Spleen (tissue), 7 donors: ENCODE measurements around the gene AGFG1.

Experiments
- POLR2A ChIP-seq, 3 donors: fragments of 450-650 bp; IDR thresholded peaks; one replicate each; pipeline ENCODE4 v1.5.1; 2017; ENCODE audit warnings: antibody characterized with exemption in 3 of 3, mild to moderate bottlenecking in 1 of 3
- POLR2AphosphoS5 ChIP-seq, 3 donors: sonication (generic); formaldehyde crosslinking; IDR thresholded peaks; one replicate each; pipeline ENCODE4 v1.5.1; 2017; ENCODE audit warnings: antibody characterized with exemption in 3 of 3
- TF ChIP-seq, protein P1 (sequence below), 11 experiments: fragments of 200-600 bp in 7 of 11; fragments of 450-650 bp in 4 of 11; sonication (generic) in 4 of 11; IDR thresholded peaks in 8 of 11; conservative IDR thresholded peaks in 3 of 11; 1 replicate in 7 of 11; 2 replicates in 4 of 11; pipeline versions ENCODE4 v1.4.0 to v1.8.0; 2016 to 2021; ENCODE audit warnings: antibody characterized with exemption in 11 of 11, inconsistent platforms in 4 of 11, mild to moderate bottlenecking in 1 of 11
- donor health status: DM: no; HTN: no; CAD: no; lungs with moderate emphysema.
- donor health status: DM: no; HTN: no; CAD: no.
- donor health status: DM: no; HTN: no; CAD: no.

- TF ChIP-seq POLR2AphosphoS5 (IDR thresholded peaks at IDR 0.05) (no peak), POLR2A (IDR thresholded peaks at IDR 0.05) (no peak)
- TF ChIP-seq, protein P1, sequence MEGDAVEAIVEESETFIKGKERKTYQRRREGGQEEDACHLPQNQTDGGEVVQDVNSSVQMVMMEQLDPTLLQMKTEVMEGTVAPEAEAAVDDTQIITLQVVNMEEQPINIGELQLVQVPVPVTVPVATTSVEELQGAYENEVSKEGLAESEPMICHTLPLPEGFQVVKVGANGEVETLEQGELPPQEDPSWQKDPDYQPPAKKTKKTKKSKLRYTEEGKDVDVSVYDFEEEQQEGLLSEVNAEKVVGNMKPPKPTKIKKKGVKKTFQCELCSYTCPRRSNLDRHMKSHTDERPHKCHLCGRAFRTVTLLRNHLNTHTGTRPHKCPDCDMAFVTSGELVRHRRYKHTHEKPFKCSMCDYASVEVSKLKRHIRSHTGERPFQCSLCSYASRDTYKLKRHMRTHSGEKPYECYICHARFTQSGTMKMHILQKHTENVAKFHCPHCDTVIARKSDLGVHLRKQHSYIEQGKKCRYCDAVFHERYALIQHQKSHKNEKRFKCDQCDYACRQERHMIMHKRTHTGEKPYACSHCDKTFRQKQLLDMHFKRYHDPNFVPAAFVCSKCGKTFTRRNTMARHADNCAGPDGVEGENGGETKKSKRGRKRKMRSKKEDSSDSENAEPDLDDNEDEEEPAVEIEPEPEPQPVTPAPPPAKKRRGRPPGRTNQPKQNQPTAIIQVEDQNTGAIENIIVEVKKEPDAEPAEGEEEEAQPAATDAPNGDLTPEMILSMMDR (IDR thresholded peaks at IDR 0.05 in 8 of 11, conservative IDR thresholded peaks at IDR 0.05 in 3 of 11): no peak
These were observed 36.0 kb downstream of the AGFG1 start for GRCh38 chr2:227507963-227508362.
